Measurements from ENCODE around the gene FNDC3A. TPM values are rescaled to one million over a fixed set of nuclear protein-coding genes. Genes with fewer than 3 reads are reported as not detected.

The FNDC3A gene
- total and polyA plus RNA-seq, 4 donors, result 25.2 to 89.5 (median 32.1) TPM

- TF ChIP-seq HNF4A (conservative IDR thresholded peaks at IDR 0.05), result no peak
Observed at GRCh38 chr13:48990900-48991299, 15.2 kb downstream of the FNDC3A start (continued).

GRCh38 chr13:48993150-48993549 lies 17.4 kb downstream of the FNDC3A start:
- peaks cover 0 to 4% (median 0%) of the 10 kb centered on the region in 4 donors for H3K36me3 ChIP-seq (ENCODE audit: control insufficient read depth in 4 of 4, insufficient read depth in 3 of 4, low read depth in 1 of 4, low read length in 3 of 4)
- TF ChIP-seq SP1 (IDR thresholded peaks at IDR 0.05) (no peak), ZBTB33 (IDR thresholded peaks at IDR 0.05) (no peak), FOXA2 (IDR thresholded peaks at IDR 0.05) (no peak), TAF1 (conservative IDR thresholded peaks at IDR 0.05) (no peak), GABPA (IDR thresholded peaks at IDR 0.05 in 1 of 2, conservative IDR thresholded peaks at IDR 0.05 in 1 of 2) (no peak)
- no peaks in the 10 kb centered on the region for H3K27me3 ChIP-seq (ENCODE audit: control insufficient read depth in 4 of 4, insufficient read depth in 4 of 4, low read length in 3 of 4)
- H3K4me1 ChIP-seq (ENCODE audit: control insufficient read depth in 4 of 4, insufficient read depth in 4 of 4, low read length in 3 of 4), result no peaks in the 10 kb centered on the region
- no peak overlapping the region for H3K27ac ChIP-seq (ENCODE audit: low read depth in 1 of 2, low read length in 2 of 2)
- DNase-seq (ENCODE audit: low spot score), result no peak
- no peak overlapping the region for H3K4me3 ChIP-seq (ENCODE audit: low read depth in 1 of 3, low read length in 3 of 3)
- peaks cover 0 to 4% (median 1%) of the 10 kb centered on the region in 4 donors for H3K9me3 ChIP-seq (ENCODE audit: control insufficient read depth in 4 of 4, low read length in 3 of 4)
- no peak overlapping the region for H3K9ac ChIP-seq (ENCODE audit: low read depth in 1 of 2, low read length in 2 of 2)

GRCh38 chr13:48994706-48995105 lies 19.0 kb downstream of the FNDC3A start:
- H3K4me3 ChIP-seq (ENCODE audit: low read depth in 1 of 3, low read length in 3 of 3), result no peak overlapping the region
- TF ChIP-seq JUND (IDR thresholded peaks at IDR 0.05) (no peak), GABPA (IDR thresholded peaks at IDR 0.05 in 1 of 2, conservative IDR thresholded peaks at IDR 0.05 in 1 of 2) (no peak), HNF4G (IDR thresholded peaks at IDR 0.05) (no peak), ZBTB33 (IDR thresholded peaks at IDR 0.05) (no peak), CTCF (IDR thresholded peaks at IDR 0.05; ENCODE audit: low read depth, low read length, missing input control) (no peak)
- WGBS, result 95% methylated on average over 2 of the region's 2 CpGs

More at GRCh38 chr13:48994706-48995105, 19.0 kb downstream of the FNDC3A start:
- Histone ChIP-seq H3K36me3 (ENCODE audit: control insufficient read depth in 4 of 4, insufficient read depth in 3 of 4, low read depth in 1 of 4, low read length in 3 of 4) (peaks cover 0 to 4% (median 0%) of the 10 kb centered on the region in 4 donors), H3K27ac (ENCODE audit: low read depth in 1 of 2, low read length in 2 of 2) (no peak overlapping the region), H3K9ac (ENCODE audit: low read depth in 1 of 2, low read length in 2 of 2) (no peak overlapping the region), H3K27me3 (ENCODE audit: control insufficient read depth in 4 of 4, insufficient read depth in 4 of 4, low read length in 3 of 4) (no peaks in the 10 kb centered on the region), H3K4me1 (ENCODE audit: control insufficient read depth in 4 of 4, insufficient read depth in 4 of 4, low read length in 3 of 4) (no peaks in the 10 kb centered on the region), H3K9me3 (ENCODE audit: control insufficient read depth in 4 of 4, low read length in 3 of 4) (peaks cover 0 to 5% (median 1%) of the 10 kb centered on the region in 4 donors)
- no peak for DNase-seq (ENCODE audit: low spot score)
